ENCODE results near the gene OR6S1.
"Not testable (repeated sequence)": the region's sequence is repeated elsewhere in the genome, so short reads cannot be mapped to it uniquely, and the experiment has no call there.

OR6S1 gene

DNA sequence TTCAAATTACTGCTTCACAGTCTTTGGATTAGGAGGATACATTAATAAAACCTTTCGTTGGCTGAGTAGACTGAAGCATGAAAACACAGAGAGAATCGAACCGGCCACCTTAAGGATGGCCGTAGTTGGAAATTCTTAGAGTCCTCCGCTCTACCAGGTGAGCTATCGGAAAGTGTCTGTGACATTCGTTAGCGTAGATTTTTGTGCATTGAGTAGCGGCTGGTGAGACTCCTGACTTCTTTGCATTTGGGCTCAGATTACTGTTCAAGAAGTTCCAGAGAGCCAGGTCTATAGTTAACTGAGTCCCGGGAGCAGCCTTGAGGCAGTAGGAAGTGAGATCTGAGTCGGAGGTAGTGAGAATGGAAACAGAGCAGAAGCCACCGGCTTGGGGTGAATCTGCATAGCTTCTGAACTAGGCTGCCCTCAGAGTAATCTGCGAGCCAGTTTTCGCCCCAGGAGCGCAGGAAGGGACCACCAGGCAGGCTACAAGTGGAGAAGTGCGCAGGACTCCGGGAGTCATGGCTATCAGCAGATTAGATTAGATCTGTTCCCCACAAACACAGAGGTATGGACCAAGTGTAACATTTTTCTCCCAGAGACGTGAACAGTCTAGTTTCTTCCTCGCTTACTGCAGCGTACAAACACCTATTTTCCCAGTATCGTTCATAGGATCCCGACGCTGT is 11.0 kb downstream of the OR6S1 start:
- DNase-seq, result no peak

DNA sequence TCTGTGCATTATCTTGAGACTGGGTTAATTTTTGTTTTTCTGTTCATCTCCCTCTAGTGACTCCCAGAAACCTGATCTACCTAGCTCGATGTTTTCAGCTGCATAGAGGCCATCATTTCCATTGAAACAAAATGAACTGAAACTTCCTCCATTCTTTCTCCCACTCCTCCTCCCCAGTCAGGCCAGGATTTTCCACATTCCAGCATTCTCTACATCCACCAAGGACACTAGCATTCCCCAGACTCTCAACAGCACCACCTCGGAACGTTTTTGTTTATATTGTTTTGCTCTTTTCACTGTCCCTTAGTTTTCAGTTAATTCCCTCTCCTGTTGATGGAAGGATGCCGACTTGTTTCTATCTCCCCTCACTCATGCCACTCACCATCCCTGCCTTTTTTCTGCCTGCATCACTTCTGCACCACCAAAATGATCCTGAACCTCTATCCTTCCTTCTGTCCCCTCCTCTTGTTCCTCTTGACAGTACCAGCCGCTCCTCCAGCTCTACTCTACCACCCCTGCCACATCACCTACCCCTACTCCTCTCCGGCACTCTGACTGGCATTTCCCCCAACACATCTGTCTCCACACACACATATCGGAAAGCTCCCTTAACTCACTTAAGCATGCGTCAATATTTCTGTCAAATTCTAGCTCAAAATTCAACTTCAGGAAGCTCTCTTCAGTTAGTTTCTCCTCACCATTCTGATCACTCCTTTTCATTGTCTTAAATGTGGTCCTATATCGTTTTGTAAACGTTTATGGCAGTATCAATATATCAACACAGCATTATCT is 13.2 kb downstream of the OR6S1 start:
- DNase-seq, result no peak

DNA sequence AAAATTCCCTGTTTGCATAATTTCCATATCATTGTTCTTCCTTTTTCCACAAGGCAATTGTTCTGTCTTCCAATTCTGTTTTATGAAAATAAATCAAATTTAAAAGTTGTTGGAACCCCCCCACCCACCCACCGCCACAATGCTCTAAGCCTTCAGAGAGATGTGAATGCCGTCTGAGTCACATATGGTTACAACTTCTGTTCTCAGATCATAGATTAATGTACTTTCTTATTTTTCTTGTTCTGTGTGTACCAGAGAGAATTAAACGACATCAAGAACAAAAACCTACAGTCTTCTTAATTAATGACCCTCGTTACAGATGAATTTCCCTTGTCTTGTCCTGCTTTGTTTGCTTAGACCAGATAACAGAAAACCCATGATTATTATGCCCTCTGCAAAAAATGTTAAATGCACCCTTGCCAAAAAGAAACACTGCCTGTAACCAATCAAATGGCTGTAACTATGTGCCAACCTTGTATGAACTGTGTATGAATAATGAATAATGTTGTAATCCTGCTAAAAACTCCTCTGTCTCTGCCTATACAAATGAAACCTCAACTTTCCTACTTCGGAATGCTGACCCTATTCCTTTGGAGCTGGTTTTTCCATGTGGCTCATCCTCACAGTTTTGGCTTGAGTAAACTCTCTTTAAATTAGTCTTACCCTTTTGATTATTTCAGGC is 14.0 kb downstream of the OR6S1 start:
- DNase-seq, result no peak

- no peak for DNase-seq
These were observed 15.2 kb downstream of the OR6S1 start for GRCh38 chr14:20626274-20626673.

GRCh38 chr14:20624495-20625070 is 16.9 kb downstream of the OR6S1 start:
- DNase-seq, result peak in 1 of 2 donors; percentile 20

DNA sequence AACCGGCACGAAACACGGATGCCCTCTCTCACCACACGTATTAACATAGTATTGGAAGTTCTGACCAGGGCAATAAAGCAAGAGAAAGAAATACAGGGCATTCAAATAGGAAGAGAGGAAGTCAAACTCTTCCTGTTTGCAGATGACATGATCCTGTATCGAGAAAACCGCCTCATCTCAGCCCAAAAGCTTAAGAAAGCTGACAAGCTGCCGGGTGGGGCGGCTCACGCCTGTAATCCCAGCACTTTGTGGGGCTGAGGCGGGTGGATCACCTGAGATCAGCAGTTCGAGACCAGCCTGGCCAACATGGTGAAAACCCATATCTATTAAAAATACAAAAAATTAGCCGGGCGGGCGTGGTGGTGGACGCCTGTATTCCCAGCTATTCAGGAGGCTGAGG is 17.7 kb downstream of the OR6S1 start:
- no peak for DNase-seq

DNA sequence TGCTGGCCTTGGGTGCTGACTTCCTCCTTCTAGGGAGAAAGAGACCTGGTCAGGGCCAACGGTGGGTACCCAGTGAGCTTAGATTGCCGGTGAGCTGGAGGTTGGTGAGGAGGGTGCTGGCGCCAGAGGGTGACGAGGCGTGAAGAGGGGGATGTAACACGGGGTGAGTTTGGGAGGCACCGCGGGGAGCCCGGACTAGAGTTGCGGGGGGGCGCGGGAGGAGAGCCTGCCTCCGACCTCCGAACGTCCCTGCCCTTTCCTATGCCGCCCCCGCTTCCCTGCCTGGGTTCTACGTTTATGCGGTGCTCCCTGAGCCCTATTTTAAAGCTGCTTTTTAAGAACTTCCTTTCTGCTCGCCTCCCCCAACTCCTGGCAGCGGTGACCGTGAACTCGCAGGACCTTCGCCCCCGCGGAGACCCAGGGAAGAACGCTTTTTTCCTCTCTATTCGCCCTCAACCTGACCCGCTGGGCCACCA is 18.6 kb downstream of the OR6S1 start:
- DNase-seq, result no peak

DNA sequence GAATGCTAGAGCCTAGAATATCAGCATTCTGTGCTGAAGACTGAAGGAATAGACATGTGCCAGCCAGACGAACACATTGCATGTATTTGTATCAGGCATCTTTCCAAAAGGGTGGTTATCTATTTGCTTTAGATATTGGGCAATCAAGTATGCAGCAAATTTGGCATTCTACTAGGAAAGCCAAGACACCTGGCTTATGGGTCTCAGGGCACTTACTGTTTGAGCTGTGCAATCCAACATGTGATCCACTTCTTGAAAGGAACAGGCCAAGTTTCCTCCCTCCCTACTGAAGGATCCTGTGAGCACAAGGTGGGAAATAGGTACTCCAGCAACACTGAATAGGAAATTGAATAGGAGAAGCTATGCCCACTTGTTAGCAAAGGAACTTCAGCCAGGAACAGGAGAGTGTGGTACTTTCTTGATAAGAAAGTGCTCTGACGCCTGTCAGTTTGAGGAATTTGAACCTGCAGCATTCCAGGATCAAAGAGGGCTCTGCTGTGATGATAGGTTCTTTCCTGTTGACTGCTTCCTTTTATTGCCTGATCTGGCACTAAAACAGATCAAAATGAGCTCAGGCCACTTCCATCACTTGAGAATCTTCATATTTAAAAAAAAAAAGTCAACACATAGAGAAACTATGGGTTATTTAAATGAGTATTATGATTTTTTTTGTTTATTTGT is 20.6 kb downstream of the OR6S1 start:
- no peak for DNase-seq

DNA sequence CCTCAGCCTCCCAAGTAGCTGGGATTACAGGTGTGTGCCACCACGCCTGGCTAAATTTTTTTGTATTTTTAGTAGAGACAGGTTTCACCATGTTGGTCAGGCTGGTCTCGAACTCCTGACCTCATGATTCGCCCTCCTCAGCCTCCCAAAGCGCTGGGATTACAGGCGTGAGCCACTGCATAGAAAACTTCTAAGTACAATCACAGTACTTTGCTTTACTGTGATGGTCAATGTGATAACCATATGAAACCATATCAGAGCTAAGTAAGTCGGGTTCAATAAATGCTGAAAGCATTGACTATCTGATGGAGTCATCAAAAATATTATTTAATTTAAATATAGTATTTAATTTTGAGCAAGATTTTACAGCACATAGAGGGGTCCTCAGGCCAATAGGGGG is 21.8 kb downstream of the OR6S1 start:
- DNase-seq, result not testable (repeated sequence)

- DNase-seq, result peak in 1 of 2 donors; percentile 43
These were observed 23.2 kb downstream of the OR6S1 start for GRCh38 chr14:20618271-20618749.

DNA sequence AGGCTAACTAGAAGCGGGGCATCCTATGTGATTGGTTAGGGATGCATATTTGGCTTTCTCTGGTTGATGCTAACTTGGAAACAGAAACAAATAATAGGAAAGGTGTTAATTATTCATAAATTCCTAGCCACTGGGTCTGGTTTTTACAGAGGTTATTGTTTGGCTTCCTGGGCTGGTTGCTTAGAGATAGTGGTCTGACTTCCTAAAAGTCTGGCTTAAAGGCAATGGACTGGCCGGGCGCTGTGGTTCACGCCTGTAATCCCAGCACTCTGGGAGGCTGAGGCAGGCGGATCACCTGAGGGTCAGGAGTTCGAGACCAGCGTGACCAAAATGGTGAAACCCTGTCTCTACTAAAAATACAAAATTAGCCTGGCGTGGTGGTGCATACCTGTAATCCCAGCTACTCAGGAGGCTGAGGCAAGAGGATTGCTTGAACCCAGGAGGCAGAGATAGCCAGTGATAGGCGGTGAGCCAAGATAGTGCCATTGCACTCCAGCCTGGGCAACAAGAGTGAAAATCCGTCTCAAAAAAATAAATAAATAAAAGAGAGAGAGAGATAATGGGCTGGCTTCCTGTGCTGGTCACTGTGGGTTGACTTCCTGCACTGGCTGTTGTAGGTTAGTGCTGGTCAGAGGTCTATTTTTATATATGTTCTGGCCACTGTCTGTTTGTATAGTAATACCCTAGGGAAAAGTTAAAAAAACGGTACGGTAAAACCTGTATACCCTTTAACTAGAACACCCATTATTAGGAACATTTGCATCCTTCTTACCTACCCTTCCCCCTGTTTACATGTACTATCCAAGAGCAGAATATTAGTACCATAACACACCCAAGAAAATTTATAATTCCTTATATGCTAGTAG is 24.1 kb downstream of the OR6S1 start:
- DNase-seq, result no peak

DNA sequence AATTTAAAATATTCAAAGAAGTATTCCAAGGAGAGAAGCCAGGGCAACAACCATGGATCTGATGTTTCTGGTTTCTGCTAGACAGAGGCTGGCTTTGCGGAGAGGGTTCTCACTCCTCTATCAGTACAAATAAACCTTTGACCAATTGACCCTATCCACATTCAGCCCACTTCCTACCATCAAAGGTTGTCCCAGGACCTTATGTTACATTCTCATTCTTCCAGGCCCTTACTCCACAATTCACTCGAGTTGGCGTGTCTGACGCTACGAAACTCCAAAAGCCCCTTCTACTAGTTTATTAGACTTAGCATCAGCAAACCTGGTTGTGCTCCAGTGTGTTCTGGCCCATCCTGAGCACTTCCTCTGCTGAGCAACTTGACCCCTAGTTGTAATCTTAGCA is 25.5 kb downstream of the OR6S1 start:
- DNase-seq, result no peak

- DNase-seq, result no peak
These were observed 27.3 kb downstream of the OR6S1 start for GRCh38 chr14:20614038-20614840.

DNA sequence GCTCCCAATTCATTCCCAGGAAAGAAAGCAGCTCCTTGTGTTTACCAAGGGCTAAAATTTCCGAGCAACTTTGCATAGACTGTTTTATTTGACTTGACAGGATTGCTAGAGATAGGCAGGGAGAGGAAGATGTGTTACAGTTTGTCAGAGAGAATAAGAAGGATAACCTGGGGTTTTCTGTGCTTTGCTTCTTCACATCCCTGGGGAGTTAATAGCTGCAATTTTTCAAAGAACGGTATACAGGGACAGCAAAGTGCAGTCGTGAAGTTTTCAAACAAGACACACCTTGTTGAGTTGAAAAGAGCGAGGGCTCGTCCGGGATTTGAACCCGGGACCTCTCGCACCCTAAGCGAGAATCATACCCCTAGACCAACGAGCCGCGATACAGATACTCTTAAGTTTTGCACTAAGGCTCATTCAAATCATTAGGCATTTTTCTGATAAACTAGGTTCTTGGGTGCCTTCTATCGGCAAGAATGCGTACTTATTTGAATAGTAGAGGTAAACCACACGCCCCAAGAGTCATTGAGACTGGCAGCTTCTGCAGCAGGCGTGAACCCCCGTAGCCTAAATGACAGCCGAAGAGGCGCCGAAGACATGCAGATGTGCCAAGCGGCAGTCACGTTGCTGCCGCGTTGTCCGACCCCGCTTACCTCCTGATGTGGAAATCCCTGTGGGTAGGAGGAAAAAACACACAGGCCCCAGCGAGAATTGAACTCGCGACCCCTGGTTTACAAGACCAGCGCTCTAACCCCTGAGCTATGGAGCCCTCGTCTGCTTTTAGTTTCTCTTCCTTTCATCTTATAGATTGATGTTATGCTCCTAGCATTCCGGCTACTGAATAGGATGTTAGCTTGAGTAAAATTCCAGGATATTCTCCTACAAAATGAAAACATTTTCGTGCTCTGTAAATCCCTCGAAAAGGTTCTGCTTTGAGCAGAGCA is 28.1 kb downstream of the OR6S1 start:
- peak; percentile 75 to 94 for DNase-seq

DNA sequence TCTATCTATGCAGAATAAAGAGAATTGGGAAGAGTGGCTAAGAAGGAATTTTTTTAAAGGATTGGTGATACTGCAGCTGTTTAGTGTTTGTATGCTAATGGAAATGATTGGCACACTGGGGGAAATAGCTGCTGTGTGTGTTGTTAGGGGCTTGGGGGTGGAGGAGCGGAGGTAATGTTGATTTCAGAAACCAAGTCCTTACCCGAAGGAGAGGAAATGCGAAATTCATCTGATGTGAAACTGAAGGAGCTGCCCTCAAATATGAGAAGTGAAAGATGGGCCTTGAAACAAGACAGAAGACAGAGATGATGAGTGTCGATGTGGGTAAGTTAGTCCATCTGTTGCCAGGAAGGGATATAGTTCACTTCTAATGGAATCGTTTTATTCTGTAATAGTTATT is 29.1 kb downstream of the OR6S1 start:
- no peak for DNase-seq

DNA sequence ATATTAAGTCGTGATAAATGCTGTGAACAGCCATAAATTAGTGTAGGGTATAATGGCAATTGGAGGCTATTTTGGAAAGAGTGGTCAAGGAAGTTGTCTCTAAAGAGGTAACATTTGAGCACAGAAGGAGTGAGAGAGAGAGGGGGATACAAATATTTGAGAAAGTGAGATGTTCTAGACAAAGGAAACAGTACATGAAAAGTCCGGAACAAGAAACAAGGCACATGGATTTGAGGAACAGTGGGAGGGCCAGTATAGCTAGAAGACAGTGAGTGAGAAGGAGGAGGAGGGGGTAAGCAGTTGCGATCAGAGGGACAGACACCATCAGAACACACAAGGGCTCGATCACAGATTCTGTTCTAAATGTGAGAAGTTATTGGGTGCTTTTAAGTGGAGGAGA is 30.2 kb downstream of the OR6S1 start:
- DNase-seq, result no peak

- peak; percentile 53 to 65 for DNase-seq
These were observed 31.3 kb downstream of the OR6S1 start for GRCh38 chr14:20610002-20610765.

DNA sequence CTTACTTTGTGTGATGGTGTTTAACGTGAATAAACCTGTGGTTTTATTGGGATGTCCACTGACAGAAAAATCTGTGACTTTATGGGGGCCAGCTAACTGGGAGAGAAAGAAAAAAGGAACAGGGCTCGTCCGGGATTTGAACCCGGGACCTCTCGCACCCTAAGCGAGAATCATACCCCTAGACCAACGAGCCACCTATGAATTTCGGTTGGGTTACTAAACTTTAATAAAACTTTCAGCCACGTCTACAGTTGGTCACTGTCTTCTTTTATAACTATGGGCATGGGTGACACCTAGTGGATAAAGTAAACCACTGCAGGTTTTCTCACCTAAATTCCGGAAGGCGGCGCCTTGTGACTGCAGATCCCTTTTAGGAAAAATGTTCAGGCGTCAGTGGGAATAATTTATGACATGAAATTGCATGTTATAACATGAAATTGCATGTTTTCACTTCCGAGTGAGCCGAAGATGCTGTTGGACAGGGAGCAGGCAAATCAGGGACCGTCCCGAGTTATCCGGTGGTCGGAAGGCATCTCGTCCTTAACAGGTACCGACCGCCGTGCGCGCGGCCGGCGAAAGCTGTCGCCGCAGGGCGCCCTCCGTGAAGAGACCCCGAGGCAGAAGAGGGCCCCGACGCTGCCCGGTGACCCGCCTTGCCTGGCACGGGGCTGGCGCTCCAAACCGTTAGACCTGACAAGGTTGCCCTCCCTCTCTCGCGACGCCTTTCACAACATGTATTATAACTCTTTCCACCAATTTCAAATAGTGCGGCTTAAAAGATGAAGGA is 32.1 kb downstream of the OR6S1 start:
- DNase-seq, result peak; percentile 65 to 90

Measured in bone marrow (tissue), 2 donors.